Liver (tissue), 9 donors: ENCODE data around the gene ARTN. TPM values are rescaled to one million over a fixed set of nuclear protein-coding genes. Genes with fewer than 3 reads are reported as not detected.

Experiments used
- DNase-seq: peaks from one replicate; pipeline ENCODE4 v3.0.0-alpha.2; 2017; ENCODE audit warnings: low spot score
- H3K27ac ChIP-seq, 2 donors: one replicate each; pipeline ENCODE4 v1.7.0; 2013; ENCODE audit warnings: inconsistent platforms in 2 of 2, low read length in 2 of 2, control low read depth in 1 of 2, low read depth in 1 of 2, mild to moderate bottlenecking in 1 of 2
- H3K27me3 ChIP-seq, 4 donors: one replicate each; pipeline versions ENCODE4 v1.6.1 to v1.7.0; 2013; ENCODE audit warnings: low read length in 3 of 4, inconsistent platforms in 1 of 4, mild to moderate bottlenecking in 1 of 4, moderate library complexity in 1 of 4; ENCODE audit not compliant: control insufficient read depth in 4 of 4, insufficient read depth in 4 of 4
- H3K36me3 ChIP-seq, 4 donors: one replicate each; pipeline versions ENCODE4 v1.6.1 to v1.7.0; 2013; ENCODE audit warnings: low read length in 3 of 4, mild to moderate bottlenecking in 3 of 4, low read depth in 1 of 4, moderate library complexity in 1 of 4; ENCODE audit not compliant: control insufficient read depth in 4 of 4, insufficient read depth in 3 of 4
- H3K4me1 ChIP-seq, 4 donors: one replicate each; pipeline versions ENCODE4 v1.6.1 to v1.7.0; 2013; ENCODE audit warnings: low read length in 3 of 4, mild to moderate bottlenecking in 3 of 4, moderate library complexity in 1 of 4; ENCODE audit not compliant: control insufficient read depth in 4 of 4, insufficient read depth in 4 of 4
- H3K4me3 ChIP-seq, 3 donors: one replicate each; pipeline versions ENCODE4 v1.6.1 to v1.7.0; 2013; ENCODE audit warnings: low read length in 3 of 3, control low read depth in 1 of 3, low read depth in 1 of 3, mild to moderate bottlenecking in 1 of 3
- H3K9ac ChIP-seq, 2 donors: one replicate each; pipeline ENCODE4 v1.7.0; 2013; ENCODE audit warnings: low read length in 2 of 2, mild to moderate bottlenecking in 2 of 2, moderate library complexity in 2 of 2, control low read depth in 1 of 2, low read depth in 1 of 2
- H3K9me3 ChIP-seq, 4 donors: one replicate each; pipeline versions ENCODE4 v1.6.1 to v1.7.0; 2013; ENCODE audit warnings: low read length in 3 of 4; ENCODE audit not compliant: control insufficient read depth in 4 of 4
- EGR1 ChIP-seq, 2 donors: IDR thresholded peaks; 2 replicates each; pipeline ENCODE4 v1.6.1; 2016 to 2018; ENCODE audit warnings: antibody characterized with exemption in 2 of 2, low read depth in 2 of 2
- FOXA1 ChIP-seq: IDR thresholded peaks from 2 replicates; pipeline ENCODE4 v1.6.1; 2016; ENCODE audit warnings: antibody characterized with exemption
- FOXA2 ChIP-seq: IDR thresholded peaks from 2 replicates; pipeline ENCODE4 v1.6.1; 2016; ENCODE audit warnings: antibody characterized with exemption
- GABPA ChIP-seq, 2 donors: IDR thresholded peaks in 1 of 2; conservative IDR thresholded peaks in 1 of 2; 2 replicates each; pipeline ENCODE4 v1.6.1; 2016; ENCODE audit warnings: antibody characterized with exemption in 2 of 2, mild to moderate bottlenecking in 1 of 2, moderate library complexity in 1 of 2
- HNF4A ChIP-seq, 2 donors: conservative IDR thresholded peaks; 2 replicates each; pipeline ENCODE4 v1.6.1; 2016; ENCODE audit warnings: antibody characterized with exemption in 2 of 2, mild to moderate bottlenecking in 2 of 2
- HNF4G ChIP-seq: IDR thresholded peaks from 2 replicates; pipeline ENCODE4 v1.6.1; 2016; ENCODE audit warnings: antibody characterized with exemption
- JUND ChIP-seq, 2 donors: IDR thresholded peaks; 2 replicates each; pipeline ENCODE4 v1.6.1; 2016; ENCODE audit warnings: antibody characterized with exemption in 2 of 2
- NR2F2 ChIP-seq: IDR thresholded peaks from 2 replicates; pipeline ENCODE4 v1.6.1; 2016; ENCODE audit warnings: antibody characterized with exemption
- RAD21 ChIP-seq, 2 donors: IDR thresholded peaks; 2 replicates each; pipeline ENCODE4 v1.6.1; 2016; ENCODE audit warnings: antibody characterized with exemption in 2 of 2, mild to moderate bottlenecking in 2 of 2
- REST ChIP-seq: IDR thresholded peaks from 2 replicates; pipeline ENCODE4 v1.6.1; 2016; ENCODE audit warnings: antibody characterized with exemption, mild to moderate bottlenecking
- RXRA ChIP-seq, 2 donors: IDR thresholded peaks; 2 replicates each; pipeline ENCODE4 v1.6.1; 2017 to 2018; ENCODE audit warnings: antibody characterized with exemption in 2 of 2, mild to moderate bottlenecking in 1 of 2
- TAF1 ChIP-seq: conservative IDR thresholded peaks from 2 replicates; pipeline ENCODE4 v1.6.1; 2016; ENCODE audit warnings: antibody characterized with exemption, mild to moderate bottlenecking
- YY1 ChIP-seq: IDR thresholded peaks from 2 replicates; pipeline ENCODE4 v1.6.1; 2016; ENCODE audit warnings: antibody characterized with exemption, mild to moderate bottlenecking
- ZBTB33 ChIP-seq: IDR thresholded peaks from 2 replicates; pipeline ENCODE4 v1.6.1; 2016; ENCODE audit warnings: antibody characterized with exemption
- WGBS: extraction: QIAGEN DNeasy Blood & Tissue Kit; methylation state at CpG from one replicate; pipeline ENCODE4 v1.1.7; 2013; 5-methylcytosine and 5-hydroxymethylcytosine counted together
- polyA plus RNA-seq, 2 donors: library from polyadenylated mRNA; stranded (reverse) in 1 of 2; unstranded in 1 of 2; fragments of 200-250 nt in 1 of 2; fragments of >200 nt in 1 of 2; fragmentation: Nextera tagmentation in 1 of 2; extraction: Ambion mirVana in 1 of 2; gene quantifications; one replicate each; pipeline versions ENCODE4 v1.2.1 to v1.2.3, GENCODE V29; 2013 to 2015
- total RNA-seq, 2 donors: library from RNA; depleted of rRNA; stranded (reverse); fragments of >200 nt; gene quantifications; one replicate each; pipeline ENCODE4 v1.2.3, GENCODE V29; 2014
- TF ChIP-seq, protein P1 (sequence below): IDR thresholded peaks from 2 replicates; pipeline ENCODE4 v1.6.1; 2016; ENCODE audit warnings: antibody characterized with exemption
- TF ChIP-seq, protein P2 (sequence below): IDR thresholded peaks from 2 replicates; pipeline ENCODE4 v1.6.1; 2016; ENCODE audit warnings: antibody characterized with exemption
- donor health status: healthy.
- donor health status: healthy.
- donor health status: healthy.
- donor health status: healthy.
- donor health status: healthy.

ARTN gene
- total and polyA plus RNA-seq, 4 donors = 0.05 to 0.08 TPM; not detected in 2

DNA sequence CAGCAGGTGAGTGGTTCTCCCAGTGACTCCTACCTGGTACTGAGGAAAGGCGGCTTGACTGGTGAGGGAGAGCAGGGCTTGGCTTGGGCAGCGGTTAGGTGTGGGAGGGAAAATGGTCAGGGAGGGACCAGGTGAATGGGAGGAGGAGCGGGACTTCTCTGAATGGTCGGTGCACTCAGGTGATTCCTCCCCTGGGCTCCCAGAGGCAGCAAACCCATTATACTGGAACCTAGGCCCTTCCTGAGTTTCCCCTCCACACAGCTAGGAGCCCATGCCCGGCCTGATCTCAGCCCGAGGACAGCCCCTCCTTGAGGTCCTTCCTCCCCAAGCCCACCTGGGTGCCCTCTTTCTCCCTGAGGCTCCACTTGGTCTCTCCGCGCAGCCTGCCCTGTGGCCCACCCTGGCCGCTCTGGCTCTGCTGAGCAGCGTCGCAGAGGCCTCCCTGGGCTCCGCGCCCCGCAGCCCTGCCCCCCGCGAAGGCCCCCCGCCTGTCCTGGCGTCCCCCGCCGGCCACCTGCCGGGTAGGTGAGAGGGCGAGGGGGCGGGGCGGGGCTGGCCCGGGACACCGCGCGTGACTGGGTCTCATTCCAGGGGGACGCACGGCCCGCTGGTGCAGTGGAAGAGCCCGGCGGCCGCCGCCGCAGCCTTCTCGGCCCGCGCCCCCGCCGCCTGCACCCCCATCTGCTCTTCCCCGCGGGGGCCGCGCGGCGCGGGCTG, 2.3 kb downstream of the ARTN start:
- peaks cover 10 to 27% (median 15%) of the 10 kb centered on the region in 4 donors for H3K4me1 ChIP-seq
- H3K36me3 ChIP-seq = no peaks in the 10 kb centered on the region
- WGBS = 13% methylated on average over 48 of the region's 48 CpGs
- TF ChIP-seq FOXA2 (no peak), NR2F2 (no peak), REST (no peak)
- TF ChIP-seq, protein P1, sequence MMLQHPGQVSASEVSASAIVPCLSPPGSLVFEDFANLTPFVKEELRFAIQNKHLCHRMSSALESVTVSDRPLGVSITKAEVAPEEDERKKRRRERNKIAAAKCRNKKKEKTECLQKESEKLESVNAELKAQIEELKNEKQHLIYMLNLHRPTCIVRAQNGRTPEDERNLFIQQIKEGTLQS = no peak
- DNase-seq = no peak
- H3K27ac ChIP-seq = no peak overlapping the region
- no peaks in the 10 kb centered on the region for H3K9me3 ChIP-seq
- H3K27me3 ChIP-seq = no peaks in the 10 kb centered on the region
- peak overlapping the region in 1 of 3 donors; percentile 48 for H3K4me3 ChIP-seq
- no peak overlapping the region for H3K9ac ChIP-seq

- peaks cover 10 to 27% (median 15%) of the 10 kb centered on the region in 4 donors for H3K4me1 ChIP-seq
- H3K9ac ChIP-seq = no peak overlapping the region
- H3K27me3 ChIP-seq = no peaks in the 10 kb centered on the region
- 8% methylated on average over 56 of the region's 56 CpGs for WGBS
- DNase-seq = no peak
- peak overlapping the region in 2 of 3 donors; percentile 48 to 50 for H3K4me3 ChIP-seq
- H3K36me3 ChIP-seq = no peaks in the 10 kb centered on the region
- no peak for TF ChIP-seq HNF4G
- TF ChIP-seq HNF4A (conservative IDR thresholded peaks at IDR 0.05) = no peak
- TF ChIP-seq REST = no peak
- TF ChIP-seq NR2F2 = no peak
- TF ChIP-seq GABPA (IDR thresholded peaks at IDR 0.05 in 1 of 2, conservative IDR thresholded peaks at IDR 0.05 in 1 of 2) = no peak
- TF ChIP-seq RXRA (IDR thresholded peaks at IDR 0.05) = no peak
- TF ChIP-seq TAF1 = no peak
- TF ChIP-seq EGR1 (IDR thresholded peaks at IDR 0.05; ENCODE audit: low read depth in 2 of 2) = no peak
- TF ChIP-seq, protein P1 = no peak
- TF ChIP-seq ZBTB33 = no peak
- no peak for TF ChIP-seq RAD21 (IDR thresholded peaks at IDR 0.05)
- TF ChIP-seq JUND (IDR thresholded peaks at IDR 0.05) = no peak
- TF ChIP-seq YY1 = no peak
- TF ChIP-seq, protein P2, sequence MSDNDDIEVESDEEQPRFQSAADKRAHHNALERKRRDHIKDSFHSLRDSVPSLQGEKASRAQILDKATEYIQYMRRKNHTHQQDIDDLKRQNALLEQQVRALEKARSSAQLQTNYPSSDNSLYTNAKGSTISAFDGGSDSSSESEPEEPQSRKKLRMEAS = no peak
- no peak for TF ChIP-seq FOXA1
- no peaks in the 10 kb centered on the region for H3K9me3 ChIP-seq
- H3K27ac ChIP-seq = no peak overlapping the region
Observed at GRCh38 chr1:43936431-43937151, 3.0 kb downstream of the ARTN start.
